22Rv1 (cell line): Measurements from ENCODE around the gene PRKCB.

ENCODE experiments used
- ZFX ChIP-seq: fragments of 450-650 bp; IDR thresholded peaks from 2 replicates; pipeline ENCODE4 v1.6.1; 2017; ENCODE audit warnings: antibody characterized with exemption, borderline replicate concordance
- TF ChIP-seq, protein P1 (sequence below): fragments of 450-650 bp; IDR thresholded peaks from 2 replicates; pipeline ENCODE4 v1.5.1; 2017; ENCODE audit warnings: mild to moderate bottlenecking

DNA sequence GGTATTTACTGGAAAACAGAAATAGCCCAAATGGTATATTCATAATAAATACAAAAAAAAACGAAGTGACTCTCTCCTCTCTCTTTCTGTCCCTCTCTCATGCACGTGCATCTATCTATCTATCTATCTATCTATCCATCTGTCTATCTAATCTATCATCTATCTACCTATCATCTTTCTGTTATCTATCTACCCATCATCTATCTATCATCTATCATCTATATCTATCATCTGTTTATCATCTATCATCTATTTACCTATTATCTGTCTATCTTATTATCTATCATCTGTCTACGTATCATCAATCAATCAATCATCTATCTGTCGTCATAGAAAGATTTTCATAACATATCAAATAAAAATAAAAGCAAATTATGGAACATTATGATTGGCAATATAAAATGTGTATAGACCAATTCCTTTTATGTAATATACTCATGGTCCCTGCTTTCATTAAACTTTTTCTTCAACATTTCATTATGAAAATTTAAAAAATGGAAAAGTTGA lies 293.7 kb downstream of the PRKCB start:
- TF ChIP-seq, protein P1, sequence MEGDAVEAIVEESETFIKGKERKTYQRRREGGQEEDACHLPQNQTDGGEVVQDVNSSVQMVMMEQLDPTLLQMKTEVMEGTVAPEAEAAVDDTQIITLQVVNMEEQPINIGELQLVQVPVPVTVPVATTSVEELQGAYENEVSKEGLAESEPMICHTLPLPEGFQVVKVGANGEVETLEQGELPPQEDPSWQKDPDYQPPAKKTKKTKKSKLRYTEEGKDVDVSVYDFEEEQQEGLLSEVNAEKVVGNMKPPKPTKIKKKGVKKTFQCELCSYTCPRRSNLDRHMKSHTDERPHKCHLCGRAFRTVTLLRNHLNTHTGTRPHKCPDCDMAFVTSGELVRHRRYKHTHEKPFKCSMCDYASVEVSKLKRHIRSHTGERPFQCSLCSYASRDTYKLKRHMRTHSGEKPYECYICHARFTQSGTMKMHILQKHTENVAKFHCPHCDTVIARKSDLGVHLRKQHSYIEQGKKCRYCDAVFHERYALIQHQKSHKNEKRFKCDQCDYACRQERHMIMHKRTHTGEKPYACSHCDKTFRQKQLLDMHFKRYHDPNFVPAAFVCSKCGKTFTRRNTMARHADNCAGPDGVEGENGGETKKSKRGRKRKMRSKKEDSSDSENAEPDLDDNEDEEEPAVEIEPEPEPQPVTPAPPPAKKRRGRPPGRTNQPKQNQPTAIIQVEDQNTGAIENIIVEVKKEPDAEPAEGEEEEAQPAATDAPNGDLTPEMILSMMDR, result no peak
- TF ChIP-seq ZFX, result no peak
